ENCODE data around the gene ZNF362.

DNA sequence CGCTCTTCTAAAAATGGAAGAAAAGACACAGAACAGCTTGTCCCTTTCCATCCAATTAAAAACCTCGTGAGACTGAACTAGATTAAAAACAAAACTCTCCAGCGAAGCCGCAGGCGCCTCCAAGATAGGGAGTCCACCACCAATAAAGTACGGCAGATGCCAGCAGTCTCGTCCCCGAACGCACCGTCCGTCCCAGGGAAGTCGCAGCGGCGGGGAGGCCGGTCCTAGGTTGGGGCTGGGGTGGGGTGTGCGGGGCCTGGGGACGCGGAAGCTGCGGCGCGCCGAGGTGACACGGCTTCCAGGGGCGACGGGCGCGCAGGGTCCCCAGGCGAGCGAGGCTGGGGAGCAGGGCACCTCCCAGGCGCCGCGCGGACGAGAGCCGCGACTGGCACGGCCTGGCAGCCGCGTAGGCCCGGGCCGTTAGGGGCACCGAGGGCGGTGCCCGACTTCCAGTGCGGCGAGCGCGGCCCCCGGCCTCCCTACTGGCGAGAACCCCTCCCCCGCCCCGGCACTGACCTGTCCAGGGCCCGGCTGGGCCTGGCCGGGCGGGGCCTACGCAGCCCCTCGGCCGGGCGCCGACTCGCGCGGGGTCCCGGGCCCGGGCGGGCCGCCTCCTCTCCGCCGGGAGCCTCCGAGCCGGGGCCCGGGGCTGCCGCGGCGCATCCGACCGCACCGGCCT, 92.9 kb downstream of the ZNF362 start:
- TF ChIP-seq POLR2A (IDR thresholded peaks at IDR 0.05) = peak; percentile 28
- TF ChIP-seq POLR2AphosphoS5 (IDR thresholded peaks at IDR 0.05) = no peak
- TF ChIP-seq, protein P1, sequence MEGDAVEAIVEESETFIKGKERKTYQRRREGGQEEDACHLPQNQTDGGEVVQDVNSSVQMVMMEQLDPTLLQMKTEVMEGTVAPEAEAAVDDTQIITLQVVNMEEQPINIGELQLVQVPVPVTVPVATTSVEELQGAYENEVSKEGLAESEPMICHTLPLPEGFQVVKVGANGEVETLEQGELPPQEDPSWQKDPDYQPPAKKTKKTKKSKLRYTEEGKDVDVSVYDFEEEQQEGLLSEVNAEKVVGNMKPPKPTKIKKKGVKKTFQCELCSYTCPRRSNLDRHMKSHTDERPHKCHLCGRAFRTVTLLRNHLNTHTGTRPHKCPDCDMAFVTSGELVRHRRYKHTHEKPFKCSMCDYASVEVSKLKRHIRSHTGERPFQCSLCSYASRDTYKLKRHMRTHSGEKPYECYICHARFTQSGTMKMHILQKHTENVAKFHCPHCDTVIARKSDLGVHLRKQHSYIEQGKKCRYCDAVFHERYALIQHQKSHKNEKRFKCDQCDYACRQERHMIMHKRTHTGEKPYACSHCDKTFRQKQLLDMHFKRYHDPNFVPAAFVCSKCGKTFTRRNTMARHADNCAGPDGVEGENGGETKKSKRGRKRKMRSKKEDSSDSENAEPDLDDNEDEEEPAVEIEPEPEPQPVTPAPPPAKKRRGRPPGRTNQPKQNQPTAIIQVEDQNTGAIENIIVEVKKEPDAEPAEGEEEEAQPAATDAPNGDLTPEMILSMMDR (IDR thresholded peaks at IDR 0.05) = no peak
